ENCODE results near the gene TUFT1. TPM values are rescaled to one million over a fixed set of nuclear protein-coding genes. Genes with fewer than 3 reads are reported as not detected.

Gene TUFT1
- total and polyA plus RNA-seq, 2 experiments from 2014 or later = 29.2 to 29.8 TPM

- H3K9me2 ChIP-seq (replicated peaks; ENCODE audit: insufficient read depth) = no peaks in the 10 kb centered on the region
- H3K4me3 ChIP-seq = peak overlapping the region; percentile 62
- H3K4me1 ChIP-seq (ENCODE audit: insufficient read depth) = peaks cover 19% of the 10 kb centered on the region
- H3K79me2 ChIP-seq = peaks cover 29% of the 10 kb centered on the region
- H2AFZ ChIP-seq = peak overlapping the region; percentile 45
- H3K4me2 ChIP-seq = peak overlapping the region; percentile 92
- DNase-seq (ENCODE audit: low spot score) = peak; percentile 74
- no peaks in the 10 kb centered on the region for H4K20me1 ChIP-seq (ENCODE audit: insufficient read depth, poor library complexity, severe bottlenecking)
- 2% methylated on average over 18 of the region's 23 CpGs for WGBS (ENCODE audit: low lambda C conversion rate, missing lambda C conversion rate)
- no peaks in the 10 kb centered on the region for H3K9me3 ChIP-seq (ENCODE audit: low read depth)
- H3K36me3 ChIP-seq (replicated peaks; ENCODE audit: insufficient read depth, low read depth) = no peaks in the 10 kb centered on the region
- no peaks in the 10 kb centered on the region for H3K27me3 ChIP-seq
- TF ChIP-seq CTCF (IDR thresholded peaks at IDR 0.05; ENCODE audit: poor library complexity) (peak; percentile 11), EZH2 (IDR thresholded peaks at IDR 0.05; ENCODE audit: borderline replicate concordance) (no peak)
- H3K27ac ChIP-seq = peak overlapping the region; percentile 98
These were observed 28.4 kb upstream of the TUFT1 start for GRCh38 chr1:151511636-151512215.

GRCh38 chr1:151512326-151512725 lies 27.8 kb upstream of the TUFT1 start:
- DNase-seq (ENCODE audit: low spot score) = no peak
- H3K4me1 ChIP-seq (ENCODE audit: insufficient read depth) = peaks cover 21% of the 10 kb centered on the region
- TF ChIP-seq EZH2 (IDR thresholded peaks at IDR 0.05; ENCODE audit: borderline replicate concordance) (no peak), EZH2phosphoT487 (IDR thresholded peaks at IDR 0.05; ENCODE audit: low read depth, severe bottlenecking, unreplicated experiment) (no peak), CTCF (IDR thresholded peaks at IDR 0.05; ENCODE audit: poor library complexity) (no peak)

GRCh38 chr1:151512801-151513625 lies 27.1 kb upstream of the TUFT1 start:
- peak overlapping the region; percentile 92 for H3K4me2 ChIP-seq
- H3K27me3 ChIP-seq = no peaks in the 10 kb centered on the region
- no peaks in the 10 kb centered on the region for H3K9me3 ChIP-seq (ENCODE audit: low read depth)
- TF ChIP-seq CTCF (IDR thresholded peaks at IDR 0.05; ENCODE audit: poor library complexity) (no peak), EZH2phosphoT487 (IDR thresholded peaks at IDR 0.05; ENCODE audit: low read depth, severe bottlenecking, unreplicated experiment) (no peak), EZH2 (IDR thresholded peaks at IDR 0.05; ENCODE audit: borderline replicate concordance) (no peak)
- peak; percentile 79 for DNase-seq (ENCODE audit: low spot score)
- H2AFZ ChIP-seq = no peak overlapping the region
- peaks cover 21% of the 10 kb centered on the region for H3K4me1 ChIP-seq (ENCODE audit: insufficient read depth)
- no peaks in the 10 kb centered on the region for H3K36me3 ChIP-seq (replicated peaks; ENCODE audit: insufficient read depth, low read depth)
- H3K4me3 ChIP-seq = peak overlapping the region; percentile 62
- H4K20me1 ChIP-seq (ENCODE audit: insufficient read depth, poor library complexity, severe bottlenecking) = no peaks in the 10 kb centered on the region
- H3K79me2 ChIP-seq = peaks cover 42% of the 10 kb centered on the region
- H3K9me2 ChIP-seq (replicated peaks; ENCODE audit: insufficient read depth) = no peaks in the 10 kb centered on the region
- 15% methylated on average over 8 of the region's 8 CpGs for WGBS (ENCODE audit: low lambda C conversion rate, missing lambda C conversion rate)
- H3K27ac ChIP-seq = peak overlapping the region; percentile 98

More at GRCh38 chr1:151512326-151512725, 27.8 kb upstream of the TUFT1 start:
- peaks cover 35% of the 10 kb centered on the region for H3K79me2 ChIP-seq
- no peak overlapping the region for H2AFZ ChIP-seq
- no peaks in the 10 kb centered on the region for H3K9me3 ChIP-seq (ENCODE audit: low read depth)
- H3K27me3 ChIP-seq = no peaks in the 10 kb centered on the region
- WGBS (ENCODE audit: low lambda C conversion rate, missing lambda C conversion rate) = 19% methylated on average over 4 of the region's 4 CpGs
- peak overlapping the region; percentile 98 for H3K27ac ChIP-seq
- no peaks in the 10 kb centered on the region for H3K9me2 ChIP-seq (replicated peaks; ENCODE audit: insufficient read depth)
- no peaks in the 10 kb centered on the region for H4K20me1 ChIP-seq (ENCODE audit: insufficient read depth, poor library complexity, severe bottlenecking)
- H3K4me3 ChIP-seq = peak overlapping the region; percentile 62
- no peaks in the 10 kb centered on the region for H3K36me3 ChIP-seq (replicated peaks; ENCODE audit: insufficient read depth, low read depth)
- H3K4me2 ChIP-seq = peak overlapping the region; percentile 92
